ENCODE results near the gene ECT2L. TPM values are rescaled to one million over a fixed set of nuclear protein-coding genes. Genes with fewer than 3 reads are reported as not detected.

Gene ECT2L
- total and polyA plus RNA-seq, 3 donors from 2014 or later, result 0.16 to 1.6 (median 0.19) TPM

DNA sequence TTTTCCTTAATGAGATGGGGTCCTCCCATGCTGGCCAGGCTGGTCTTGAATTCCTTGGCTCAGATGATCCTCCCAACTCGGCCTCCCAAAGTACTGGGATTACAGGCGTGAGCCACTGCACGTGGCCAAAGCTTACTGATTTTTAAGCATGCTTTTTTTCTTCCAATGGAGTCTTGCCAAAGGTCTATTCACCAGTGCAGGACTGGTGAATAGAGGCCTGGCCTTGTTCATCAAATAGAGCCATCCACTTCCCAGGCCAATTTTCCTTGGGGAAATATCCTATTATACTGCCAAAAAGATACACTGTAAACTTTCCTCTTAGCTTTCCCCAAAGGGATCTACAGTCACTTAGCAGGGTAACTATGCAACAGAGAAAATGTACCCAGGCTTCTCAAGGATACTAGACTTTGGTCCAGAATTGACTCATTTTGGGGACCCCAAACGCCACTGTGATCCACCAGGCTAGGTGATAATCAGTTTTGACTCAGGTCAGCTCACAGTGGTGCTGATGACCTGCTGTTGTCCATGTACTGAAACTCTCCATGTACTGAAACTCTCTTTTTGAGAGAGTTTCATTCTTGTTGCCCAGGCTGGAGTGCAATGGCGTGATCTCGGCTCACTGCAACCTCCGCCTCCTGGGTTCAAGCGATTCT lies 100.3 kb downstream of the ECT2L start:
- Histone ChIP-seq H3K27ac (no peak overlapping the region), H3K36me3 (ENCODE audit: low read depth, missing control alignments) (no peaks in the 10 kb centered on the region), H3K27me3 (no peaks in the 10 kb centered on the region), H3K4me1 (no peaks in the 10 kb centered on the region), H3K4me3 (no peak overlapping the region), H3K9me3 (no peaks in the 10 kb centered on the region)
- WGBS, 2 donors, result 83 to 85% methylated on average over 7 to 8 of the region's 8 CpGs
- TF ChIP-seq, protein P1, sequence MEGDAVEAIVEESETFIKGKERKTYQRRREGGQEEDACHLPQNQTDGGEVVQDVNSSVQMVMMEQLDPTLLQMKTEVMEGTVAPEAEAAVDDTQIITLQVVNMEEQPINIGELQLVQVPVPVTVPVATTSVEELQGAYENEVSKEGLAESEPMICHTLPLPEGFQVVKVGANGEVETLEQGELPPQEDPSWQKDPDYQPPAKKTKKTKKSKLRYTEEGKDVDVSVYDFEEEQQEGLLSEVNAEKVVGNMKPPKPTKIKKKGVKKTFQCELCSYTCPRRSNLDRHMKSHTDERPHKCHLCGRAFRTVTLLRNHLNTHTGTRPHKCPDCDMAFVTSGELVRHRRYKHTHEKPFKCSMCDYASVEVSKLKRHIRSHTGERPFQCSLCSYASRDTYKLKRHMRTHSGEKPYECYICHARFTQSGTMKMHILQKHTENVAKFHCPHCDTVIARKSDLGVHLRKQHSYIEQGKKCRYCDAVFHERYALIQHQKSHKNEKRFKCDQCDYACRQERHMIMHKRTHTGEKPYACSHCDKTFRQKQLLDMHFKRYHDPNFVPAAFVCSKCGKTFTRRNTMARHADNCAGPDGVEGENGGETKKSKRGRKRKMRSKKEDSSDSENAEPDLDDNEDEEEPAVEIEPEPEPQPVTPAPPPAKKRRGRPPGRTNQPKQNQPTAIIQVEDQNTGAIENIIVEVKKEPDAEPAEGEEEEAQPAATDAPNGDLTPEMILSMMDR (IDR thresholded peaks at IDR 0.05), result no peak
- TF ChIP-seq POLR2A (IDR thresholded peaks at IDR 0.05), result no peak
- no peak for DNase-seq
- intact Hi-C loops (cut with DNase I; ENCODE audit: low total_unique reads), result no loop called here

DNA sequence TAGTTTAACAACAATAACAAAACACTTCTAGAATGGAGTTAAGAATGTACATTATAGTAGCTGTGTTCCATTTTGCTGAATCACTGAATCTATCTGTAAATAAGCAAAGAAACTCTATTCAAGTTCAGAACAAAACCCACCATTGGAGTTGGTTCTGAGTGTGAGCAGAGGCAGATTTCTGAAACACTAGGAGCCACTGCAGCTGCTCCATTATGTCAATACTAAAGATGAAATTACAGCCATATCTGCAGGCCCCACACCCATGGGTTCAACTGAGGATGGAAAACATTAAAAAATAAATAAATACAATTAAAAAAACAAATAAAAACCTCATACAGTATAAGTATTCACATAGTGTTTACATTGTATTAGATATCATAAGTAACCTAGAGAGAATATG lies 101.1 kb downstream of the ECT2L start:
- no peak overlapping the region for H3K4me3 ChIP-seq
- no peak for DNase-seq
- no peaks in the 10 kb centered on the region for H3K4me1 ChIP-seq
- no peaks in the 10 kb centered on the region for H3K36me3 ChIP-seq (ENCODE audit: low read depth, missing control alignments)
- no peak overlapping the region for H3K27ac ChIP-seq
- TF ChIP-seq, protein P1 (IDR thresholded peaks at IDR 0.05), result no peak
- TF ChIP-seq POLR2A (IDR thresholded peaks at IDR 0.05), result no peak
- intact Hi-C loops (cut with DNase I; ENCODE audit: low total_unique reads), result no loop called here
- no peaks in the 10 kb centered on the region for H3K9me3 ChIP-seq
- H3K27me3 ChIP-seq, result no peaks in the 10 kb centered on the region

DNA sequence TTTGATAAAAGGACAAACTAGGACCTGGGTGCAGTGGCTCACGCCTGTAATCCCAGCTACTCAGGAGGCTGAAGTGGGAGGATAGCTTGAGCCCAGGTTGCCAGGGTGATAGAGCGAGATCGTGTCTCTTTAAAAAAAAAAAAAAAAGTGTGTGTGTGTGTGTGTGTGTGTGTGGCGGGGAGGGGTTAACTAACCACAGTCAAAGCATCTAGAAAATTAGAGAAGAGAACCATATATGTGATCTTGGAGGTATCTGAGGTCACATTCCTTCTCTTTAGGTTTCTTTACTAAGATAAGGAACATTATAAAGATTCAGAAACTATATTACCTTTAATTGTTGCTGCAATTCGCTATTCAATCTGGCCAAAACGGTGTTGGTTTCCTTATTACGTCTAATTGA lies 111.3 kb downstream of the ECT2L start:
- no peaks in the 10 kb centered on the region for H3K36me3 ChIP-seq (ENCODE audit: low read depth, missing control alignments)
- H3K27ac ChIP-seq, result no peak overlapping the region
- no peak overlapping the region for H3K4me3 ChIP-seq
- intact Hi-C loops (cut with DNase I; ENCODE audit: low total_unique reads), result no loop called here
- H3K4me1 ChIP-seq, result no peaks in the 10 kb centered on the region
- WGBS, 2 donors, result 70 to 86% methylated on average over 7 of the region's 7 CpGs
- H3K27me3 ChIP-seq, result no peaks in the 10 kb centered on the region
- no peak for TF ChIP-seq POLR2A (IDR thresholded peaks at IDR 0.05)
- TF ChIP-seq, protein P1 (IDR thresholded peaks at IDR 0.05), result no peak
- no peak for DNase-seq
- H3K9me3 ChIP-seq, result no peaks in the 10 kb centered on the region

DNA sequence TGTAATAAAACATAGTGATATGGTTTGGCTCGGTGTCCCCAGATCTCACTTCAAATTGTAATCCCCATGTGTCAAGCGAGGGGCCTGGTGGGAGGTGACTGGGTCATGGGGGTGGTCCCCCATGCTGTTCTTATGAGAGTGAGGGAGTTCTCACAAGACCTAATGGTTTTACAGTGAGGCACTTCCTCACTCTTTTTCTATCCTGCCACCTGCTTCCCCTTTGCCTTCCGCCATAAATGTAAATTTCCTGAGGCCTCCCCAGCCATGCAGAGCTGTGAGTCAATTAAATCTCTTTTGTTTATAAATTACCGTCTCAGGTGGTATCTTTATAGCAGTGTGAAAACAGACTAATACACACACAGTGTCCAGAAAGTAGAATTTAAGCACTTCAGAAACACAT lies 113.6 kb downstream of the ECT2L start:
- TF ChIP-seq POLR2A (IDR thresholded peaks at IDR 0.05), result no peak
- TF ChIP-seq, protein P1 (IDR thresholded peaks at IDR 0.05), result no peak
- H3K36me3 ChIP-seq (ENCODE audit: low read depth, missing control alignments), result no peaks in the 10 kb centered on the region
- no peaks in the 10 kb centered on the region for H3K27me3 ChIP-seq
- DNase-seq, result no peak
- no peaks in the 10 kb centered on the region for H3K4me1 ChIP-seq
- H3K27ac ChIP-seq, result no peak overlapping the region
- no peak overlapping the region for H3K4me3 ChIP-seq
- H3K9me3 ChIP-seq, result no peaks in the 10 kb centered on the region
- intact Hi-C loops (cut with DNase I; ENCODE audit: low total_unique reads), result no loop called here
- 81 to 84% methylated on average over 4 of the region's 4 CpGs for WGBS, 2 donors

DNA sequence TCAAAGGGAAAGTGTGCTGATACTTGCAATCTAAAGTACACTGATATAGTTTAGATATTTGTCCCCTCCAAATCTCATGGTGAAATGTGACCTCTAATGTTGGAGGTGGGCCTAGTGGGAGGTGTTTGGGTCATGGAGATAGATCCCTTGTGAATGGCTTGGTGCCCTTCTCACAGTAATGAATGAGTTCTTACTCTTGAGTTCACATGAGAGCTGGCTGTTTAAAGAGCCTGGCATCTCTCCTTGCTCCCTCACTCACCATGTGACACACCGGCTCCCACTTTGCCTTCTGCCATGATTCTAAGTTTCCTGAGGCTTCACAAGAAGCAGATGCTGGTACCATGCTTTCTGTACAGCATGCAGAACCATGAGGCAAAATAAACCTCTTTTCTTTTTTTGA lies 114.1 kb downstream of the ECT2L start:
- no peaks in the 10 kb centered on the region for H3K27me3 ChIP-seq
- no peak for DNase-seq
- no peaks in the 10 kb centered on the region for H3K36me3 ChIP-seq (ENCODE audit: low read depth, missing control alignments)
- 90 to 95% methylated on average over 1 of the region's 1 CpG for WGBS, 2 donors
- intact Hi-C loops (cut with DNase I; ENCODE audit: low total_unique reads), result no loop called here
- H3K27ac ChIP-seq, result no peak overlapping the region
- no peak overlapping the region for H3K4me3 ChIP-seq
- TF ChIP-seq, protein P1 (IDR thresholded peaks at IDR 0.05), result no peak
- TF ChIP-seq POLR2A (IDR thresholded peaks at IDR 0.05), result no peak
- H3K9me3 ChIP-seq, result no peaks in the 10 kb centered on the region
- H3K4me1 ChIP-seq, result no peaks in the 10 kb centered on the region

Measured in testis (tissue), 3 donors.